HG03558 (cell line): ENCODE results near the gene ST3GAL6.

Experiments
- ATAC-seq: cut with Tn5 transposase; IDR thresholded peaks from one replicate; pipeline ENCODE4 v1.9.1; 2021; ENCODE audit warnings: moderate number of reproducible peaks; ENCODE audit not compliant: unreplicated experiment; ENCODE audit errors: extremely low read depth

ST3GAL6 gene

DNA sequence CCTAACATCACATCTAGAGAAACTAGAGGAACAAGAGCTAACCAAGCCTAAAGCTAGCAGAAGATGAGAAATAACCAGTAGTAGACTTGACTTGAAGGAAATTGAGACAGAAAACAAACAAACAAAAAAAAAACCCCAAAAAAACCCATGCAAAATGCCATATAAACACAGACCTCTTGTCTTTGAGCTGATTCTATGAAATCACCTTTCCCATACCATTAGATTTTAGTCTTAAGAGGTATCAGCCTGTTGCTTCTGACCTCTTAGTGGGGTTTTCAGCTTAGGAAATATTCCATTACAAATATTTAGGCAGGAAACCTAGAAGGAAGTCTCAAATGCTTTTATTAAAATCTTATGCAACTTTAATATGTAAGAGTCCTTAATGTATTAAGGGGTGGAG, 23.9 kb upstream of the ST3GAL6 start:
- ATAC-seq, result no peak

- ATAC-seq, result no peak
These were observed 22.8 kb upstream of the ST3GAL6 start for GRCh38 chr3:98740324-98740723.

GRCh38 chr3:98741121-98741716, 21.9 kb upstream of the ST3GAL6 start:
- ATAC-seq, result no peak

- ATAC-seq, result no peak
These were observed 20.1 kb upstream of the ST3GAL6 start for GRCh38 chr3:98743071-98743470.

DNA sequence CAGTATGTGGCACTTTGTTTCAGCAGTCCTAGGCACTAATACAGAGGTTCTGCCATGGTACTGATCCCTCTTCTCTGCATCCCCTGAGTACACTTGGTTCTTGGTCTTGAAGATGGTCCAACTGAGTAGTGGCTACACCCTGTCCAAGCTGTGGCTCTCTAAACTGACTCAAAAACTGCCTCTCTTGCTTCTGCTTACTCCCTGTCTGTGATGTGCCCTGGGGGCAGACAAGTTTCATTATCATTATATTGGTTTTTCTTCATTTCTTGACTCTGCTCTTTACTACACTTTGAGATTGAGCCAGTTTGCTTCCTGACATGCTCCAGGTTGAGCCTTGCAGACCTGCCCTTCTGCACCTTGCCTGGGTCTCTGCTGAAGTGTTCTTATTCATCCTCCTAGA, 18.9 kb upstream of the ST3GAL6 start:
- ATAC-seq, result no peak

GRCh38 chr3:98745718-98746117, 17.4 kb upstream of the ST3GAL6 start:
- no peak for ATAC-seq

GRCh38 chr3:98746122-98746521, 17.0 kb upstream of the ST3GAL6 start:
- ATAC-seq, result no peak

- ATAC-seq, result no peak
These were observed 16.3 kb upstream of the ST3GAL6 start for GRCh38 chr3:98746882-98747281.

GRCh38 chr3:98750276-98750919, 12.7 kb upstream of the ST3GAL6 start:
- ATAC-seq, result no peak

- ATAC-seq, result no peak
These were observed 8.7 kb upstream of the ST3GAL6 start for GRCh38 chr3:98754483-98754882.

DNA sequence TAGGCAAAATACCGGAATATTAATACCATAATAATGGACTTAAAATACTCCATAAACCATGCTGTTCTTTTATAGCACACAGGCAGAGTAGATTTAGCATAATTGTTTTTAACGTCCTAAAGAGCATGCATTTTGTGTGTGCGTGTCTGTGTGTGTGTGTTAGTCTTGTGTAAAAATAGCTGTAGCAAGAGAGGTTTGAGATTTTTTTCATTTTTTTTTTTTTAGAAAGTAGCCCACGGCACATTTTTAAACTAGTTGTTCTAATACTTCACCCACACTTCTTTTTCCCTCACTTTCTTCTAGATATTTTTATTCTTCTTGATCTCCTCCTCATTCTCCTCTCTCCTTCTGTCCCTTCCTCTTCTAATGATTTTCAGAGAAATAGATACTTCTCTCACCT, 7.5 kb upstream of the ST3GAL6 start:
- no peak for ATAC-seq

DNA sequence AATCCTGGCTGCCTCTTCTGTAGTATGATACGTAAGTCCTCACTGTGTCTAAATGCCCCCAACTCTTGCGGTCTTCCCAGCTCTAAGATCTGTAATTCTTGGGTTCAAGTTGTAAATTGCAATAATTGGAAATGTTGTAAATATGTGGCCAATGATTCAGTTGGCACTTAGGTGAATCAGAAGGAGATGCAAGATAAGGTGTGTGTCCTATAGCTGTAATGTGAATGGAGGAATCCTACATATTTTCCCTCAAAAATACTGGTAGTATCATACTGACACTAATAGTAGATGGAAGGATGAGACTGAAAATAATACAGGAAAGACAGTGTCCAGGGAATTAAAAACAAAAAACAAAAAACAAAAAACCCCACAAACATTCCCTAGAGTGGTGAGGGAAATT, 3.5 kb upstream of the ST3GAL6 start:
- ATAC-seq, result no peak

DNA sequence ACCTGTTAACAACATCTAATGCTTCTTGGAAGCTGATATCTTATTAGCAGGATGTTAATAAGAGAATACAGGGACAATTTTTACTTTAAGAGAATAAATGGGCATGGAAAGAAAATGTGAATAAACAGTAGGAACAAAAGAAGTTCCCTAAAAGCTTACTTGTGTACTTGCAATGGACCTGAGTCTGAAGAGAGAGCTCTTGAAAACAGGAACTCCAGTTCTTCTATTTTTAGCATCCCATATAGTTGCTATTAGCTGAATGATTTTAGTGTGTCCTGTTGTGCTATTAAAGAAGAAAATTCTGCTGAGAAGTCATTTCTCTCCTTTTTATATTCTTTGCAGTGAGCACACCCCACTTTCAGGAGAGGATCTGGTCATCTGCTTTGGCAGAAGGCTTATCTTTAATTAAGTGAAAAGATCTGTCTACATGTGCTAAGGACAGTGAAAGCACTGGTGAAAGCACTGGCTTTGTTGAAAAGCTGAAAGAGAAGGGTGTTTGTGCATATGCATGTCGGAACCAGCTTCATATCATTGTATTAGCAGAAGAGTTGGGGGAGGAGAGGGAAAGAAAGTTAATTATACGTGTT, 1.4 kb upstream of the ST3GAL6 start:
- no peak for ATAC-seq

- ATAC-seq, result no peak
These were observed 779 bp downstream of the ST3GAL6 start for GRCh38 chr3:98763819-98764418.

DNA sequence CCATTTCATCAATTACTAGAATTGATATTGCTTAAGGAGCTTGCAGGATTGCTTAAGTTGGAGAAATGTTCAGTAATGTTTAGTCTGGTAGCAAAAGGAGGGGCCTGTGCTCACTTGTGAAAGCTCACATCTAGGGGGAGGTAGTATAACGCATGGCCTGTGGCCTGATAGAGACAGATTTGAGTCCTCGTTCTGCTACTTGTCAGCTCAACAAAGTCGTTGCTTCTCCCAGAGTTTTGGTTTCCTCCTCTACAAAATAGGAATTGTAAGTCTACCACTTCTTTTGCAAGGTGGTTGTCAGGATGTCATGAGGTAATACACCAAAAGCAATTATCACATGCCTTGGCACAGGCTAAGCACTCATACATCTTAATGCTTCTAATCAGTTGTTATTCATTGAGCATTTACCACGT, 1.3 kb downstream of the ST3GAL6 start:
- no peak for ATAC-seq

GRCh38 chr3:98765721-98766120, 2.6 kb downstream of the ST3GAL6 start:
- no peak for ATAC-seq

- no peak for ATAC-seq
These were observed 3.8 kb downstream of the ST3GAL6 start for GRCh38 chr3:98766924-98767323.

GRCh38 chr3:98768961-98769360, 5.8 kb downstream of the ST3GAL6 start:
- no peak for ATAC-seq

DNA sequence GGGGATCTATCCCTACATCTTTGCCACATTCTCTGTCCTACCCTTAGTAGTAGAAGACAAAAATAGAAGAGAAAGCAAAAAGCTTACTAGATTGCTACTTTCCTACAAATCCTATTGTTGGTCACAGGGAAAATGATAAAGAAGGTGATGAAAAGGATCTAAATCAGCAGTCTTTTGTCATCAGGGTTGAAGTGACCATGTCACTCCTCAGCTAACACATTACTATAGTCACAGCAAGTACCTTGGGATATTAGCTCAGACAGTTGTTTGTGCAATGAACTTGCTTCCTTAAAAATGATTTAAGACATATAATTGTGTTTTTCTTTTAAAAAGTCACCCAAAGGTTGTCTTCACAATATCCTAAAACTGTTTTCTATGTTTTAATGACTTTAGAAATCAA, 6.3 kb downstream of the ST3GAL6 start:
- no peak for ATAC-seq

DNA sequence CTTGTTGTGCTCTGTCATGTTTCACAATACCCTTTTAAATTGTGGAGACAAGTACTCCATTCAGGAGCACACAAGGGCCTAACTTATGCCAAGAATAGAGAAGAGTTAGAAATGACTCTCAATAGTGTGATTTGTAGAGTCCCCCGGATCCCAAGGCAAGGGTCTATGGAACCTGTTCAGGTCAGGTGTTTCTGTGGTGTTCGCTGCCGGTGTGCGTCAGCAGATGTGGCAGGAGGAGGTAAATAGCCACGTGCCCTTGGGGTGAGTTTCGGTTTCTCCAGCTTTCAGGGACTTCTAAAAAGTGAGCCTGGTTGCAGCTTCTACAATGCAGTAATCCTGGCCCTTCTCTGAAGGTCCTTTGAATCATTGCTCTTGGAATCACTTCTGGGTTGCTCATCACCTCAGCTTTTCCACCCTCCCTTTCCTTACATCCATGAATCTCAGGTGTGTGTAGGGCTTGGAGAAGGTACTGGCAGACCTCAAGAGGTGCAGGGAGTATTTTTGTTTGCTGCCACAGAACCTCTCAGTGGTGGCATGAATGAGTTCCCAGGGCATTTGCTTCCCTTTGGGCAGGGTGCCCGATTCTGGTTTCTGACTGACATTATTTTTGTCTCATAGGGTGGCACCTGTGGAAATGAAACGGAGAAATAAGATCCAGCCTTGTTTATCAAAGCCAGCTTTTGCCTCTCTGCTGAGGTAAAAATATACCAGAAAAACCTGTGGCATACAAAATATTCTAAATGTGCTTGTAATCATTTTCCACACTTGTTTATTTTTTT, 7.3 kb downstream of the ST3GAL6 start:
- ATAC-seq, result peak; percentile 76

- ATAC-seq, result no peak
These were observed 8.9 kb downstream of the ST3GAL6 start for GRCh38 chr3:98772022-98772421.
